SK-N-SH (cell line): Measurements from ENCODE around the gene TULP3. TPM values are rescaled to one million over a fixed set of nuclear protein-coding genes. Genes with fewer than 3 reads are reported as not detected.

Experiments
- CTCF ChIA-PET: fragments of 300-600, 350-600 bp; formaldehyde crosslinking; extraction: SDS; loops from one replicate; lab custom pipeline; 2021; lab: Yijun Ruan, JAX
- POLR2A ChIA-PET: fragments of 350-600 bp; sonication (Branson Sonifier 250); formaldehyde crosslinking; extraction: SDS; loops from one replicate; lab custom pipeline; 2020; ENCODE audit warnings: antibody characterized with exemption, inconsistent platforms; lab: Yijun Ruan, JAX
- DNase-seq: peaks from one replicate; pipeline ENCODE4 v3.0.0; 2012
- H2AFZ ChIP-seq: fragments of 200-600 bp; sonication (generic); 2 replicates; pipeline ENCODE4 v1.8.1; 2016; ENCODE audit warnings: antibody characterized with exemption, mild to moderate bottlenecking, low read depth
- H3F3A ChIP-seq: fragments of 200-600 bp; sonication (generic); replicated peaks from 2 replicates; pipeline ENCODE3; 2016; ENCODE audit warnings: antibody characterized with exemption, mild to moderate bottlenecking; ENCODE audit not compliant: insufficient read depth
- H3K27ac ChIP-seq, 2 experiments: fragments of 200-500 bp in 1 of 2; fragments of 200-600 bp in 1 of 2; sonication (Bioruptor generic) in 1 of 2; sonication (generic), shearing (Covaris generic) in 1 of 2; 2 replicates each; pipeline versions ENCODE4 v1.5.1 to v1.6.1; 2014 to 2016; ENCODE audit warnings: low read depth in 2 of 2, inconsistent platforms in 1 of 2, low read length in 1 of 2, mild to moderate bottlenecking in 1 of 2, mixed read lengths in 1 of 2
- H3K27me3 ChIP-seq: fragments of 200-600 bp; sonication (generic), shearing (Covaris generic); 2 replicates; pipeline ENCODE4 v1.6.1; 2016; ENCODE audit warnings: mixed run types; ENCODE audit not compliant: insufficient read depth
- H3K36me3 ChIP-seq, 2 experiments: fragments of 200-500 bp in 1 of 2; fragments of 200-600 bp in 1 of 2; sonication (Bioruptor generic) in 1 of 2; sonication (generic) in 1 of 2; replicated peaks in 1 of 2; 2 replicates each; pipeline versions ENCODE3 to v1.5.1; 2014 to 2016; ENCODE audit warnings: low read length in 1 of 2, mild to moderate bottlenecking in 1 of 2; ENCODE audit not compliant: insufficient read depth in 2 of 2, control insufficient read depth in 1 of 2
- H3K4me1 ChIP-seq, 2 experiments: fragments of 200-500 bp in 1 of 2; fragments of 200-600 bp in 1 of 2; sonication (Bioruptor generic) in 1 of 2; sonication (generic), shearing (Covaris generic) in 1 of 2; 2 replicates each; pipeline versions ENCODE4 v1.5.1 to v1.6.1; 2014 to 2016; ENCODE audit warnings: low read depth in 1 of 2, low read length in 1 of 2, mixed run types in 1 of 2; ENCODE audit not compliant: insufficient read depth in 2 of 2, control insufficient read depth in 1 of 2
- H3K4me2 ChIP-seq: fragments of 200-600 bp; sonication (generic), shearing (Covaris generic); 2 replicates; pipeline ENCODE4 v1.6.1; 2017; ENCODE audit warnings: mixed run types
- H3K4me3 ChIP-seq, 2 experiments: fragments of 200-500 bp in 1 of 2; fragments of 200-600 bp in 1 of 2; sonication (Bioruptor generic) in 1 of 2; sonication (generic), shearing (Covaris generic) in 1 of 2; 2 replicates each; pipeline versions ENCODE4 v1.5.1 to v1.8.1; 2014 to 2016; ENCODE audit warnings: low read depth in 2 of 2, inconsistent platforms in 1 of 2, low read length in 1 of 2, mild to moderate bottlenecking in 1 of 2, mixed read lengths in 1 of 2, moderate library complexity in 1 of 2
- H3K79me2 ChIP-seq: fragments of 200-600 bp; sonication (generic); 2 replicates; pipeline ENCODE4 v1.8.1; 2017; ENCODE audit warnings: mild to moderate bottlenecking; ENCODE audit not compliant: insufficient read depth
- H3K9ac ChIP-seq: fragments of 200-600 bp; sonication (generic); 2 replicates; pipeline ENCODE4 v1.6.1; 2017; ENCODE audit warnings: mixed run types
- H3K9me2 ChIP-seq: fragments of 200-600 bp; sonication (generic); 2 replicates; pipeline ENCODE4 v1.6.1; 2017; ENCODE audit warnings: mixed run types
- H3K9me3 ChIP-seq: fragments of 200-600 bp; sonication (generic); 2 replicates; pipeline ENCODE4 v1.6.1; 2017; ENCODE audit warnings: mixed run types, mild to moderate bottlenecking, moderate library complexity
- H4K20me1 ChIP-seq: fragments of 200-600 bp; sonication (generic); 2 replicates; pipeline ENCODE4 v1.6.1; 2017; ENCODE audit warnings: mild to moderate bottlenecking, mixed run types; ENCODE audit not compliant: insufficient read depth
- EZH2phosphoT487 ChIP-seq: fragments of 200-600 bp; sonication (generic); IDR thresholded peaks from 2 replicates; pipeline ENCODE4 v1.6.1; 2017; ENCODE audit warnings: low read depth, mixed run types, mild to moderate bottlenecking, antibody characterized with exemption, moderate library complexity, borderline replicate concordance
- FOXJ3 ChIP-seq: sonication (generic); formaldehyde crosslinking; IDR thresholded peaks from 2 replicates; pipeline ENCODE4 v1.5.1; 2020; ENCODE audit warnings: mild to moderate bottlenecking, missing genetic modification reagents
- GATA2 ChIP-seq: sonication (generic); formaldehyde crosslinking; IDR thresholded peaks from 2 replicates; pipeline ENCODE4 v1.5.0; 2020; ENCODE audit warnings: mild to moderate bottlenecking, missing genetic modification reagents
- IRF3 ChIP-seq: fragments of 150-350 bp; IDR thresholded peaks from 2 replicates; pipeline ENCODE4 v1.6.1; 2016; ENCODE audit warnings: mild to moderate bottlenecking, low read depth, low read length
- PBX3 ChIP-seq: IDR thresholded peaks from 2 replicates; pipeline ENCODE4; 2012
- REST ChIP-seq: IDR thresholded peaks from 2 replicates; pipeline ENCODE4 v1.6.1; 2012; ENCODE audit warnings: mild to moderate bottlenecking, low read depth, low read length, moderate library complexity
- RFX5 ChIP-seq: IDR thresholded peaks from 2 replicates; pipeline ENCODE4 v1.6.1; 2012; ENCODE audit warnings: mild to moderate bottlenecking, improper control_type of control experiment, low read length
- TAF1 ChIP-seq: IDR thresholded peaks from 2 replicates; pipeline ENCODE4 v1.6.1; 2012; ENCODE audit warnings: low read depth, mild to moderate bottlenecking, low read length, moderate library complexity, borderline replicate concordance
- USF1 ChIP-seq: IDR thresholded peaks from 2 replicates; pipeline ENCODE4 v1.4.0; 2012; ENCODE audit warnings: low read depth, borderline replicate concordance
- WGBS: methylation state at CpG from one replicate; pipeline ENCODE4 v1.1.6; 2017; ENCODE audit warnings: low lambda C conversion rate; 5-methylcytosine and 5-hydroxymethylcytosine counted together
- polyA plus RNA-seq, 3 experiments: library from polyadenylated mRNA; depleted of rRNA; stranded (reverse); fragments of >200 nt; gene quantifications; 2 replicates each; pipeline ENCODE4 v1.2.3, GENCODE V29; 2012

TULP3 gene
- polyA plus RNA-seq, 1 of the 3 experiments (the other 2 are of a cell fraction): 22.6 TPM

- no peak overlapping the region for H3K4me3 ChIP-seq
- H3K27ac ChIP-seq: no peak overlapping the region
- no peak for DNase-seq
- peaks cover 13% of the 10 kb centered on the region for H3F3A ChIP-seq
- H3K4me1 ChIP-seq: peaks cover 17 to 20% of the 10 kb centered on the region in 2 experiments
- no peaks in the 10 kb centered on the region for H3K27me3 ChIP-seq
- no peak overlapping the region for H3K4me2 ChIP-seq
- H3K36me3 ChIP-seq: no peaks in the 10 kb centered on the region
- no peaks in the 10 kb centered on the region for H3K9me2 ChIP-seq
- H3K79me2 ChIP-seq: peaks cover 8% of the 10 kb centered on the region; the same call in 1 of the 2 replicates
- no peaks in the 10 kb centered on the region for H3K9me3 ChIP-seq
- H2AFZ ChIP-seq: no peak overlapping the region
- WGBS: 53% methylated on average over 1 of the region's 1 CpG
- CTCF ChIA-PET: interaction anchor here (0.8 to 2.7 kb wide), 3 partner anchors 10 to 79 kb away, joined by 3 to 6 read pairs (median 5); no protein-coding TSS in a partner anchor
- H4K20me1 ChIP-seq: no peaks in the 10 kb centered on the region
- POLR2A ChIA-PET: no interaction called here
- no peak overlapping the region for H3K9ac ChIP-seq
- TF ChIP-seq USF1 (no peak), TAF1 (no peak), REST (no peak)
Measured at GRCh38 chr12:2955888-2956287, 65.2 kb downstream of the TULP3 start.

GRCh38 chr12:2957816-2958431, 67.2 kb downstream of the TULP3 start:
- WGBS: 79% methylated on average over 10 of the region's 11 CpGs
- Histone ChIP-seq H3K27ac (peak overlapping the region; percentile 76 to 82), H2AFZ (peak overlapping the region; percentile 94; the same call in 1 of the 2 replicates), H3K4me3 (peak overlapping the region; percentile 66 to 68), H3K9me3 (no peaks in the 10 kb centered on the region), H3K4me1 (peaks cover 17 to 22% of the 10 kb centered on the region in 2 experiments), H3K4me2 (peak overlapping the region; percentile 92), H3K27me3 (no peaks in the 10 kb centered on the region), H3K79me2 (peaks cover 24% of the 10 kb centered on the region), H3K9me2 (no peaks in the 10 kb centered on the region), H3F3A (peaks cover 20% of the 10 kb centered on the region), H4K20me1 (peaks cover 13% of the 10 kb centered on the region; the same call in 1 of the 2 replicates), H3K36me3 (no peaks in the 10 kb centered on the region), H3K9ac (peak overlapping the region; percentile 77)
- TF ChIP-seq RFX5 (no peak), EZH2phosphoT487 (no peak), IRF3 (no peak), FOXJ3 (CRISPR knock-in tag) (no peak), GATA2 (CRISPR knock-in tag) (peak; percentile 69), PBX3 (no peak)
- CTCF ChIA-PET: interaction anchor here (1.4 to 1.9 kb wide), 4 partner anchors 14 to 112 kb away, joined by 4 to 8 read pairs (median 6); no protein-coding TSS in a partner anchor
- POLR2A ChIA-PET: interaction anchor here (1.1 to 1.2 kb wide), 2 partner anchors 67 to 81 kb away, joined by 3 read pairs; partner anchors contain the start of genes FOXM1, RHNO1 and TULP3
- DNase-seq: no peak
